Islet precursor cell (in vitro differentiated cells): ENCODE data around the gene HMBS.

Source experiments
- DNase-seq: peaks from one replicate; pipeline ENCODE4 v3.0.0-alpha.2; 2018

Gene HMBS

GRCh38 chr11:119077839-119078238 is 6.8 kb upstream of the HMBS start:
- no peak for DNase-seq

DNA sequence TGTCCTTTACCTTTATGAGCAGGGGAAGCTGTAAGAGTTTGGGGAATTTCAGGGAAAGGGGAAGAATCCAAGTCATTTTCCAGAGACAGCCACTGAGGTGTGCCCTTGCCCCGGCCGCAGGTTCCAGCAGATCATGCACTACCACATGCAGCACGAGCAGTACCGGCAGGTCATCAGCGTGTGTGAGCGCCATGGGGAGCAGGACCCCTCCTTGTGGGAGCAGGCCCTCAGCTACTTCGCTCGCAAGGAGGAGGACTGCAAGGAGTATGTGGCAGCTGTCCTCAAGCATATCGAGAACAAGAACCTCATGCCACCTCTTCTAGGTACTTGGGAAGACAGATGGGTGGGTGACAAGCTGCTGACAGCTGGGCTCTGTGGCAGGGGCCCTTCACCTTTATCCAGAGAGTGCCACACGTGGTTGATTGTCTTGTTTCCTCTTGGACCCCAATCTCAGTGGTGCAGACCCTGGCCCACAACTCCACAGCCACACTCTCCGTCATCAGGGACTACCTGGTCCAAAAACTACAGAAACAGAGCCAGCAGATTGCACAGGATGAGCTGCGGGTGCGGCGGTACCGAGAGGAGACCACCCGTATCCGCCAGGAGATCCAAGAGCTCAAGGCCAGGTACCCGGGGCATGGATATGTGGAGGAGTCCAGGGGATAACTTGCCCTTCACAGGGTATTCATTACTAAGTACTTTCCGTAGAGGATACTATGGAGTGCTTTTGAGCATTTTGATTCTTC is 5.8 kb upstream of the HMBS start:
- no peak for DNase-seq

DNA sequence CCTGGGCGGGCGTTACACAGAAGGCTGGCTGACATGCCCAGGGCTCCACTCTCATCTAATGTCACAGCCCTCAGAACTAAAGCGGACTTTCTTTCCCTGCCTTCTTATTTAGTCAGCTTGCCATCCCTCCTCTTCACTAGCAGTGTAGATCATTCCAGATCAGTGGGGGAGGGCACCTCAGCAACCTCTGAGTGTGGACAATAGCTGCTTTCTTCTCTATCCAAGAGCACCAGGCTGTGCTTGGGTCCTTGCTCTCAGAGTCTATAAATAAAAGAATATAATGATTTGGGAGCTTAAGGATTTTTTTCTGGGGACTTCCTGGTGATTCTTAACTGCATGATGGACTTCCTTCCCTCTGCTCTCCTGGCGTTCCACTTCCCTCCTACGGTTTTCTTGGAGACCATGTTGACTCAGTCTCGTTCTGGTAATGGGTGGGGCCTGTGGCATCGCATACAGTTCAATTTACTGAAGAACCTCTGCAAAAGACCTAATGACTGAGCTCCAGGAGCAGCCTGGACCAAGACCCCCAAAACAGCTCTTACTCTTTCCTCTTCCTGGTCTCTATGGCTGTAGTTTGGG is 2.9 kb upstream of the HMBS start:
- no peak for DNase-seq

DNA sequence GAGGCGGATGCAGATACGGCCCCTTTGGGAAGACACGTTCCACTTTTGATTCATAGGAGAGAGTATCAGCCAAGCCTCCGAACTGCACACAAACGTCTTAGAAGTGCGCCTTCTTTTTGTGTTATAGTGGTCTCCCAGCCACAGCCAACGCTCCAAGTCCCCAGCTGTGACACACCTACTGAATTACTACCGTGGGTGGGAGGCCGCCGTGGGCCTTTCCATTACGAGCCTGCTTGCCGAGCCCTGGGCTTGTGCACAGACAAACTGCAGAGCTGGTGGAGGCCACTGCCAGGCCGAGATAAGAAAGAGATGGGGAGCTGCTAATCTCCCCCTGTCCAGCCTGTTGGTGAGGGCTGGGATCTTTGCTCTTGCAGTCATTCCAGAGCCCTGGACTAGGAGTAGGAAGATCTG is 761 bp downstream of the HMBS start:
- DNase-seq: no peak

- DNase-seq: no peak
Measured at GRCh38 chr11:119087123-119087522, 2.4 kb downstream of the HMBS start.

DNA sequence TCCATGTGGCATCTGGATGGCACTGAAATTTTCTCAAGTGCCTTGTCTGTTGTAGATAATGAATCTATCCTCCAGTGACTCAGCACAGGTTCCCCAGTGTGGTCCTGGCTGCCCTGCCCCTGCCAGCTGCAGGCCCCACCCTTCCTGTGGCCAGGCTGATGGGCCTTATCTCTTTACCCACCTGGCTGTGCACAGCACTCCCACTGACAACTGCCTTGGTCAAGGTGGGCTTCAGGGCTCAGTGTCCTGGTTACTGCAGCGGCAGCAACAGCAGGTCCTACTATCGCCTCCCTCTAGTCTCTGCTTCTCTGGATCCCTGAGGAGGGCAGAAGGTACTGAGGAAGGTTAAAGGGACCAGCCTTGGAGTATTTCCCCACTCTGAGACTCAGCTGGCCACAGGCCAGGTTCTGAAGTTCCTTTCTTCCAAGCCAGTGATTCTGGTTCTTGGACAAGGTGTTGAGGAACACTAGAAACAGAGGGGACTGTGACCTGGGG is 3.1 kb downstream of the HMBS start:
- no peak for DNase-seq

DNA sequence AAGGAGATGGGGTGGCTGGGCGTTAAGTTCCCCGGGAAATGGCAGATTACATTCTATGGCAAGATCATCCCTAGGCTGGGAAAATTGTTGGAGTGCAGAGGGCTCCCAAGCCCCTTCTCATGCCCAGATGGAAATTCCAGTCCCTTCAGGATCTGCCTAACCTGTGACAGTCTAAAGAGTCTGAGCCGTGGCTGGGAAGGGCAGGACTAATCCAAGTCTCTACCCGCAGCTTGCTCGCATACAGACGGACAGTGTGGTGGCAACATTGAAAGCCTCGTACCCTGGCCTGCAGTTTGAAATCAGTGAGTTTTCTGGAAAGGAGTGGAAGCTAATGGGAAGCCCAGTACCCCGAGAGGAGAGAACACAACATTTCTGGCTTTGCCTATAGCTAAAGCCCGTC is 3.7 kb downstream of the HMBS start:
- DNase-seq: no peak

DNA sequence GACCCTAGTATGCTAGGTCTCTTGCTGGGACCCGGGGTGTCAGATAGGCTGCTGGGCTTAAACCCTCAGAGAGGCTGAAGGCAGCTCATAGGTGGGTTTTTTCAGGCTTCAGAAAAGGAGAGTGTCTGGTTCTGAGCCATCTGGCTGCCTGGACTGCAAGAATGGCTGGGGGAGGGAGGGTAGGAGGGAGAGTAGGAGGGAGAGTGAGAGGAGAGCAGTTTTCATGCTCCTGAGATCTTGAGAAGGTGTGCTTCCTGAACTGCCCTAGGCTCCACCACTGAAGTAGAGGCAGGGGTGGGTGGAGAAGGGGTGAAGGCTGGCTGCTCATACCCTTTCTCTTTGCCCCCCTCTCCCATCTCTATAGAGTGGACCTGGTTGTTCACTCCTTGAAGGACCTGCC is 4.6 kb downstream of the HMBS start:
- DNase-seq: no peak

DNA sequence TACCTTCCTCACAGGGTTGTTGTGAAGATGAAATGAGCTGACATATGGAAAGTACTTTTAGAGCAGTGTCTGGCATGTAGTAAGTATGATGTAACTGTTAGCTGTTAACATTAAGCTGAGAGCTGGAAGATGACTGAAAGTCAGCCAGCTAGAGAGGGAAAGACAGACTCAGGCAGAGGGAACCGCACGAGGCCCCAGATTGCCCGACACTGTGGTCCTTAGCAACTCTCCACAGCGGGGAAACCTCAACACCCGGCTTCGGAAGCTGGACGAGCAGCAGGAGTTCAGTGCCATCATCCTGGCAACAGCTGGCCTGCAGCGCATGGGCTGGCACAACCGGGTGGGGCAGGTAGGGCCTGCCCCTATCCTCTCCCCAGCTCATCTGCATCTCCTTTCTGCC is 6.5 kb downstream of the HMBS start:
- DNase-seq: no peak

DNA sequence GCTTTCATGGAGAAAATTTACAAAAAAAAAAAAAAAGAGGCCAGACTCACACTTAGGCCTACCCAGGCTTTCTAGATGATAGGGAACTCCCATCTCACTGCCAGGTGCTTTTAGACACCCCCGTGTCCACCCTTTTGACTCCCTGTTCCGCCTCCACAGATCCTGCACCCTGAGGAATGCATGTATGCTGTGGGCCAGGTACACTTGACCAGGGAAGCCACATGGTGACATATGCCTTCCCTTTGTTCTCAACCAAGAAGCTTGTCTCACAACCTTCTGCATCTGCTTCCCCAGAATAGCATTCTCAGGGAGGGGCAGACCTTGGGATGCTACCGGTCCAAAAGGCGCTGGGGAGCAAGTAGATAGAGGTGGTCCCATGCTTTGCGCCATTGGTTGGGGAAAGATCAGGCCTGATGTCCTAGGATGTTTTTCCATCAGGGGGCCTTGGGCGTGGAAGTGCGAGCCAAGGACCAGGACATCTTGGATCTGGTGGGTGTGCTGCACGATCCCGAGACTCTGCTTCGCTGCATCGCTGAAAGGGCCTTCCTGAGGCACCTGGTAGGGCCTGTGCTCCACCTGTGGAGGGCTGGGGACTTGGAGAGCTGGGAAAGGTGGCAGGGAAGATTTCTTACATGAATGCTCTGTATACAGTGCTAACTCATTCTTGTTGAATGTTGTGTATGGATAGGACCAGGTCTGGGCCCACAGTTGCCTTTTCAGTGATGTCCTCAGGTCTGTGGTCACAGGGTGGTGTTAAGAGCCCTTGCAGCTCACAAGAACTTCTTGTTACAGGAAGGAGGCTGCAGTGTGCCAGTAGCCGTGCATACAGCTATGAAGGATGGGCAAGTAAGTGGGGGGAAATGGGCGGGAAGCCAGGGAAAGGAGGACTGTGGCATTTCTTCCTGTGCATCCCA is 7.5 kb downstream of the HMBS start:
- no peak for DNase-seq

DNA sequence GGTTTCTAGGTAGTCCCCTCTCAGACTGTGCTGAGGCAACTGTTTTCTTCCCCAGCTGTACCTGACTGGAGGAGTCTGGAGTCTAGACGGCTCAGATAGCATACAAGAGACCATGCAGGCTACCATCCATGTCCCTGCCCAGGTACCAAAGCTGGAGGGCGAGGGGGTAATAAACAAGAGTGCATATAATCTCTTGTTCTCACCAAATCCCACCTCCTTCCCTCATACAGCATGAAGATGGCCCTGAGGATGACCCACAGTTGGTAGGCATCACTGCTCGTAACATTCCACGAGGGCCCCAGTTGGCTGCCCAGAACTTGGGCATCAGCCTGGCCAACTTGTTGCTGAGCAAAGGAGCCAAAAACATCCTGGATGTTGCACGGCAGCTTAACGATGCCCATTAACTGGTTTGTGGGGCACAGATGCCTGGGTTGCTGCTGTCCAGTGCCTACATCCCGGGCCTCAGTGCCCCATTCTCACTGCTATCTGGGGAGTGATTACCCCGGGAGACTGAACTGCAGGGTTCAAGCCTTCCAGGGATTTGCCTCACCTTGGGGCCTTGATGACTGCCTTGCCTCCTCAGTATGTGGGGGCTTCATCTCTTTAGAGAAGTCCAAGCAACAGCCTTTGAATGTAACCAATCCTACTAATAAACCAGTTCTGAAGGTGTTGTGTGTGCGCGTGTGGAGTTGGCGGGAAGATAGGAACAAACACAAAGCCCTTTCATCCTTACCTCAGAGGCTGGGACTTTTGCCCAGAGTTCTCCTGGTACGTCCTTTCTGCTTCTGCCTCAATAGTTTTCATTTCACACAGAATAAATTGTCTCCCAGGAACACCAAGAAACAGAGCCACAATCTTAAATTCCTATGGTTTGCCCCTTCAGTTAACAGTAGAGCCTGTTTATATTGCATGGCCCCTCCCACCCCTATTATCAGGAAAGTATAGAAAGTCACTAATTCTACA is 8.5 kb downstream of the HMBS start:
- no peak for DNase-seq

GRCh38 chr11:119093942-119094815 is 9.5 kb downstream of the HMBS start:
- no peak for DNase-seq

- no peak for DNase-seq
Measured at GRCh38 chr11:119094816-119095065, 10.1 kb downstream of the HMBS start.

- DNase-seq: peak; percentile 100
Measured at GRCh38 chr11:119095066-119095880, 10.6 kb downstream of the HMBS start.

- DNase-seq: no peak
Measured at GRCh38 chr11:119099711-119100110, 15.0 kb downstream of the HMBS start.

GRCh38 chr11:119100246-119100970 is 15.7 kb downstream of the HMBS start:
- no peak for DNase-seq

GRCh38 chr11:119100994-119101758 is 16.5 kb downstream of the HMBS start:
- no peak for DNase-seq

DNA sequence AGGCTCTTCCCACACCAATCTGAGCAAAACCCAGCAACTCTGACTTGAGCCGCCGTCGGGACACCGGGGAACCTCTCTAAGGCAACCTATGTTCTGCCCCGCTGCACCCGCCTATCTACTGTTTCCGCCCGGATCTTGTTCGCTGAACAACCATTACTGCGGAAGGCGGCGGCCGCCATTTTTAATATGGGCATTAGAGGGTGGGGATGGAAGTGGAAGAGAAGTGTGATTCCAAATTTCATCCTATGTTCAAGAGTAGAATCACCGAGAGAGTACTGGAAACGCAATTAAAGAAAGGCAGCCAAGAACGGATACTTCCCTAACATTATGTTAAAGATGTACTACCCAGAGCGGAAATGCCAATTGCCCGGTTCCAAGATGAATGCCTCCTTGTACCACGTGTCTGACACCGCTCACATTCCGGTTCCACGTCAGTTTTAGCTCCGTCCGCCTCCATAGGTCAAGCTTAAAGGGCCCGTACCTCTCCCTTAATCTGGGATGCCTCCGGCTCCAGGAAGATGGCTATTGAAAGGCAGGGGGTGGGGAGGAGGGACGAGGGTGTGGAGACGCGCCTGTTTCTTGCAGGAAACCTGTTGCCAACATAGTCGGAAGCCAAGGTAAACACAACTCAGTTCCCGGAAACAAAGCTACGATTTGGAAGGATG is 17.2 kb downstream of the HMBS start, which contains the start of gene DPAGT1:
Gene DPAGT1 (minus strand): TSS at position 95 of the 665 bp plus-strand sequence. CDS start 198 bp downstream, outside the sequence.
- peak; percentile 98 for DNase-seq
